H1 (cell line): ENCODE measurements around the gene URAD. TPM values are rescaled to one million over a fixed set of nuclear protein-coding genes. Genes with fewer than 3 reads are reported as not detected.

ENCODE experiments used
- CTCF ChIA-PET: fragments of 300-600 bp; sonication (Branson Sonifier 250); formaldehyde crosslinking; loops from one replicate; lab custom pipeline; 2021; ENCODE audit not compliant: partially characterized antibody; lab: Charles Lee
- POLR2A ChIA-PET: fragments of 300-600 bp; sonication (Branson Sonifier 250); formaldehyde crosslinking; loops from one replicate; lab custom pipeline; 2021; ENCODE audit warnings: inconsistent platforms; ENCODE audit not compliant: partially characterized antibody; lab: Charles Lee
- DNase-seq, 2 experiments: peaks; one replicate each; pipeline versions ENCODE4 v3.0.0 to v3.0.0-alpha.2; 2010 to 2022; ENCODE audit warnings: low spot score in 2 of 2, low read depth in 1 of 2, mixed read lengths in 1 of 2
- FAIRE-seq: peaks from 2 replicates; lab custom pipeline; 2011; peaks lifted over from hg19 to GRCh38; lab: Jason Lieb, UNC
- H2AFZ ChIP-seq: 2 replicates; pipeline ENCODE4 v1.8.1; 2012; ENCODE audit warnings: low read length, inconsistent platforms
- H2AK5ac ChIP-seq: 2 replicates; pipeline ENCODE4 v1.6.1; 2013; ENCODE audit warnings: low read depth, low read length
- H2BK120ac ChIP-seq: replicated peaks from 2 replicates; pipeline ENCODE3; 2013; ENCODE audit warnings: low read depth, low read length, inconsistent platforms
- H2BK12ac ChIP-seq: 2 replicates; pipeline ENCODE4 v1.6.1; 2013; ENCODE audit warnings: low read depth, low read length
- H2BK15ac ChIP-seq: 2 replicates; pipeline ENCODE4 v1.6.1; 2013; ENCODE audit warnings: low read length
- H2BK20ac ChIP-seq: 2 replicates; pipeline ENCODE4 v1.6.1; 2013; ENCODE audit warnings: low read length
- H2BK5ac ChIP-seq: 2 replicates; pipeline ENCODE4 v1.6.1; 2013; ENCODE audit warnings: low read depth, low read length
- H3K14ac ChIP-seq: 2 replicates; pipeline ENCODE4 v1.6.1; 2013; ENCODE audit warnings: inconsistent platforms; ENCODE audit not compliant: insufficient read length
- H3K18ac ChIP-seq: 2 replicates; pipeline ENCODE4 v1.6.1; 2013; ENCODE audit warnings: low read length; ENCODE audit errors: extremely low read depth
- H3K23ac ChIP-seq: 2 replicates; pipeline ENCODE4 v1.6.1; 2013; ENCODE audit warnings: inconsistent platforms; ENCODE audit not compliant: insufficient read length
- H3K23me2 ChIP-seq: 2 replicates; pipeline ENCODE4 v1.6.1; 2013; ENCODE audit warnings: low read depth, low read length
- H3K27ac ChIP-seq: 2 replicates; pipeline ENCODE4 v1.6.1; 2011; ENCODE audit warnings: low read depth, low read length, inconsistent platforms
- H3K27me3 ChIP-seq, 4 experiments: replicated peaks in 1 of 4; 1 replicate in 1 of 4; 2 replicates in 3 of 4; pipeline versions ENCODE4 v1.6.1 to v1.8.1; 2011 to 2013; ENCODE audit warnings: low read length in 3 of 4, mild to moderate bottlenecking in 3 of 4, inconsistent platforms in 2 of 4, mixed read lengths in 2 of 4, moderate library complexity in 1 of 4; ENCODE audit not compliant: control insufficient read depth in 3 of 4, insufficient read depth in 3 of 4; ENCODE audit errors: extremely low read depth in 1 of 4
- H3K36me3 ChIP-seq, 4 experiments: 2 replicates each; pipeline versions ENCODE4 v1.6.1 to v1.8.1; 2011 to 2013; ENCODE audit warnings: mild to moderate bottlenecking in 4 of 4, low read length in 3 of 4, moderate library complexity in 2 of 4, control low read depth in 1 of 4, inconsistent platforms in 1 of 4; ENCODE audit not compliant: insufficient read depth in 4 of 4, control insufficient read depth in 2 of 4
- H3K4ac ChIP-seq: replicated peaks from 2 replicates; pipeline ENCODE3; 2013; ENCODE audit warnings: low read length, low read depth, mixed read lengths, inconsistent platforms; ENCODE audit not compliant: insufficient read length
- H3K4me1 ChIP-seq, 4 experiments: replicated peaks in 1 of 4; 1 replicate in 1 of 4; 2 replicates in 3 of 4; pipeline versions ENCODE4 v1.6.1 to v1.8.1; 2011 to 2013; ENCODE audit warnings: low read length in 3 of 4, inconsistent platforms in 2 of 4, mixed read lengths in 1 of 4; ENCODE audit not compliant: insufficient read depth in 4 of 4, control insufficient read depth in 3 of 4
- H3K4me2 ChIP-seq, 2 experiments: 2 replicates each; pipeline versions ENCODE4 v1.6.1 to v1.8.1; 2011 to 2013; ENCODE audit warnings: low read depth in 2 of 2, low read length in 2 of 2, control low read depth in 1 of 2, inconsistent platforms in 1 of 2, mild to moderate bottlenecking in 1 of 2; ENCODE audit not compliant: insufficient read depth in 1 of 2
- H3K4me3 ChIP-seq, 4 experiments: fragments of 200-600, 300-600 bp in 1 of 4; sonication (generic), shearing (Covaris generic), sonication (Bioruptor Twin) in 1 of 4; 2 replicates each; pipeline versions ENCODE4 v1.5.1 to v1.8.1; 2011 to 2016; ENCODE audit warnings: low read length in 4 of 4, low read depth in 3 of 4, control low read depth in 2 of 4, inconsistent platforms in 2 of 4, mild to moderate bottlenecking in 2 of 4, mixed read lengths in 1 of 4, moderate library complexity in 1 of 4; ENCODE audit not compliant: insufficient read depth in 2 of 4; ENCODE audit errors: extremely low read depth in 1 of 4
- H3K56ac ChIP-seq: replicated peaks from 2 replicates; pipeline ENCODE3; 2013; ENCODE audit warnings: low read depth, mild to moderate bottlenecking, mixed read lengths, low read length, inconsistent platforms; ENCODE audit not compliant: insufficient read length
- H3K79me1 ChIP-seq: 2 replicates; pipeline ENCODE4 v1.6.1; 2013; ENCODE audit warnings: low read depth, low read length, control low read depth
- H3K79me2 ChIP-seq, 2 experiments: 2 replicates each; pipeline versions ENCODE4 v1.6.1 to v1.8.1; 2012 to 2013; ENCODE audit warnings: low read length in 2 of 2, mild to moderate bottlenecking in 2 of 2, inconsistent platforms in 1 of 2; ENCODE audit not compliant: insufficient read depth in 2 of 2, control insufficient read depth in 1 of 2
- H3K9ac ChIP-seq, 4 experiments: replicated peaks in 1 of 4; 1 replicate in 1 of 4; 2 replicates in 3 of 4; pipeline versions ENCODE4 v1.6.1 to v1.8.1; 2011 to 2013; ENCODE audit warnings: low read depth in 3 of 4, low read length in 3 of 4, control low read depth in 2 of 4, mild to moderate bottlenecking in 2 of 4, moderate library complexity in 2 of 4, inconsistent platforms in 1 of 4; ENCODE audit errors: extremely low read depth in 1 of 4
- H3K9me3 ChIP-seq, 2 experiments: 2 replicates each; pipeline versions ENCODE4 v1.6.1 to v1.8.1; 2012 to 2013; ENCODE audit warnings: mild to moderate bottlenecking in 2 of 2, moderate library complexity in 2 of 2, control low read depth in 1 of 2, inconsistent platforms in 1 of 2, low read depth in 1 of 2, low read length in 1 of 2, mixed read lengths in 1 of 2; ENCODE audit not compliant: insufficient read depth in 2 of 2
- H4K20me1 ChIP-seq, 2 experiments: replicated peaks in 1 of 2; 2 replicates each; pipeline versions ENCODE3 to v1.8.1; 2011 to 2013; ENCODE audit warnings: inconsistent platforms in 2 of 2, low read length in 2 of 2, mild to moderate bottlenecking in 1 of 2; ENCODE audit not compliant: insufficient read depth in 2 of 2, control insufficient read depth in 1 of 2
- H4K5ac ChIP-seq: 2 replicates; pipeline ENCODE4 v1.6.1; 2013; ENCODE audit warnings: low read length, low read depth, mixed read lengths, inconsistent platforms; ENCODE audit not compliant: insufficient read length
- H4K8ac ChIP-seq: 2 replicates; pipeline ENCODE4 v1.8.0; 2013; ENCODE audit warnings: mild to moderate bottlenecking, moderate library complexity, low read length, inconsistent platforms; ENCODE audit not compliant: insufficient read depth; ENCODE audit errors: extremely low read depth
- H4K91ac ChIP-seq: replicated peaks from 2 replicates; pipeline ENCODE3; 2013; ENCODE audit warnings: low read length, mixed read lengths, inconsistent platforms; ENCODE audit not compliant: insufficient read length
- BACH1 ChIP-seq: IDR thresholded peaks from 2 replicates; pipeline ENCODE4 v1.6.1; 2012; ENCODE audit warnings: low read length, improper control_type of control experiment
- BCL11A ChIP-seq, 2 experiments: IDR thresholded peaks; one replicate each; pipeline ENCODE4 v1.6.1; 2011; ENCODE audit warnings: low read depth in 2 of 2, low read length in 2 of 2, mild to moderate bottlenecking in 2 of 2
- CTBP2 ChIP-seq: IDR thresholded peaks from 2 replicates; pipeline ENCODE4 v1.7.0; 2011; ENCODE audit warnings: borderline replicate concordance, mild to moderate bottlenecking, moderate library complexity, mixed read lengths, low read length; ENCODE audit not compliant: insufficient read depth, insufficient read length
- GABPA ChIP-seq: IDR thresholded peaks from 2 replicates; pipeline ENCODE4 v1.6.1; 2011; ENCODE audit warnings: mild to moderate bottlenecking, low read length, moderate library complexity, borderline replicate concordance; ENCODE audit not compliant: insufficient read depth
- JUN ChIP-seq: IDR thresholded peaks from 2 replicates; pipeline ENCODE4 v1.6.1; 2011; ENCODE audit warnings: low read depth, mild to moderate bottlenecking, improper control_type of control experiment, low read length
- WGBS, 2 experiments: shearing (Covaris generic) in 1 of 2; methylation state at CpG; one replicate each; pipeline versions ENCODE4 v1.1.6 to v1.1.7; 2013 to 2015; ENCODE audit warnings: low lambda C conversion rate in 2 of 2, mixed read lengths in 2 of 2, inconsistent platforms in 1 of 2, low coverage in 1 of 2, missing lambda C conversion rate in 1 of 2; ENCODE audit not compliant: insufficient replicate concordance in 2 of 2, insufficient coverage in 1 of 2, insufficient read length in 1 of 2; ENCODE audit errors: extremely low coverage in 1 of 2, missing lambda C conversion rate in 1 of 2; 5-methylcytosine and 5-hydroxymethylcytosine counted together
- polyA plus RNA-seq, 7 experiments: library from polyadenylated mRNA; depleted of rRNA in 3 of 7; stranded (reverse) in 5 of 7; unstranded in 2 of 7; fragments of >200 nt in 5 of 7; fragments of 200-250 nt in 2 of 7; gene quantifications; 1 replicate in 5 of 7; 2 replicates in 1 of 7; 4 replicates in 1 of 7; pipeline versions ENCODE4 v1.2.1 to v1.2.3, GENCODE V29; 2011 to 2013; ENCODE audit warnings: missing spikeins in 2 of 7, mixed read lengths in 2 of 7
- total RNA-seq: library from RNA; stranded (reverse); fragmentation: NEBNext Ultra II Directional; extraction: Animal tissue kit (Norgen Biotek cat#: 25700); gene quantifications from 2 replicates; pipeline ENCODE4 v1.2.1, GENCODE V29; 2021
- TF ChIP-seq, protein P1 (sequence below): IDR thresholded peaks from 2 replicates; pipeline ENCODE4 v1.6.1; 2012; ENCODE audit warnings: inconsistent platforms
- TF ChIP-seq, protein P2 (sequence below): IDR thresholded peaks from 2 replicates; pipeline ENCODE4 v1.6.1; 2012; ENCODE audit warnings: low read length, inconsistent platforms
- TF ChIP-seq, protein P3 (sequence below), 3 experiments: IDR thresholded peaks; 1 replicate in 2 of 3; 2 replicates in 1 of 3; pipeline versions ENCODE4 v1.5.1 to v1.6.1; 2011; ENCODE audit warnings: low read length in 3 of 3, mild to moderate bottlenecking in 3 of 3, inconsistent platforms in 2 of 3, low read depth in 1 of 3, moderate library complexity in 1 of 3; ENCODE audit not compliant: insufficient read depth in 1 of 3; ENCODE audit errors: control extremely low read depth in 1 of 3

The URAD gene
- total and polyA plus RNA-seq, 2 of the 8 experiments (the other 6 are each of a cell fraction or from before 2014, with no cell fraction given): not detected

DNA sequence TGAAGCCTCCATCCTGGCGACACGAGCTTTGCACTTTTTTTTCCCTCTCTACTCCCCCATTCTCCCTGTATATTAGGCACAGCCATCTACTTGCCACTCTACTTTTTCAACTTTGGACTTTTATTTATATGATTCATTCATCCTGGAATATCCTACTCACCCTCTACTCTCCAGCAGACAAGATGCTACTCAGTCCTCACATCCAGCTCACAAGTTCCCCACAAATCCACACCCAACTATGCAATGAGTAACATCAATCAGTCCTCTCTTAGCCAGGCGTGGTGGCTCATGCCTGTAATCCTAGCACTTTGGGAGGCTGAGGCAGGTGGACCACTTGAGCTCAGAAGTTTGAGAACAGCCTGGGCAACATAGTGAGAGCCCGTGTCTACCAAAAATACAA lies 23.9 kb upstream of the URAD start:
- no peaks in the 10 kb centered on the region for H3K27me3 ChIP-seq
- H2AFZ ChIP-seq: no peak overlapping the region
- H4K20me1 ChIP-seq: no peaks in the 10 kb centered on the region
- H3K9me3 ChIP-seq: no peaks in the 10 kb centered on the region
- H3K4me3 ChIP-seq: no peak overlapping the region
- no peak overlapping the region for H2BK120ac ChIP-seq
- H2BK12ac ChIP-seq: no peak overlapping the region
- H3K4me2 ChIP-seq: no peak overlapping the region
- DNase-seq: no peak
- H3K18ac ChIP-seq: no peak overlapping the region
- no peak overlapping the region for H3K23ac ChIP-seq
- no peak overlapping the region for H2BK5ac ChIP-seq
- H3K36me3 ChIP-seq: no peaks in the 10 kb centered on the region
- H3K23me2 ChIP-seq: no peaks in the 10 kb centered on the region
- peak overlapping the region; percentile 32 for H3K4ac ChIP-seq
- H2BK20ac ChIP-seq: no peak overlapping the region
- no peaks in the 10 kb centered on the region for H3K79me2 ChIP-seq
- no peak overlapping the region for H3K56ac ChIP-seq
- CTCF ChIA-PET: interaction anchor here (0.6 to 1.1 kb wide), 2 partner anchors 11 to 18 kb away, joined by 3 to 4 read pairs; no protein-coding TSS in a partner anchor
- no peak for FAIRE-seq
- no peak overlapping the region for H2AK5ac ChIP-seq
- 96% methylated on average over 4 of the region's 4 CpGs; no CpG with 5 or more reads in 1 of the 2 experiments for WGBS, 2 experiments
- H3K9ac ChIP-seq: no peak overlapping the region
- no peaks in the 10 kb centered on the region for H3K79me1 ChIP-seq
- H4K8ac ChIP-seq: no peak overlapping the region
- POLR2A ChIA-PET: interaction anchor here (1.0 kb wide), 1 partner anchor 12 kb away, joined by 3 read pairs; no protein-coding TSS in a partner anchor
- no peak overlapping the region for H4K91ac ChIP-seq
- H3K14ac ChIP-seq: no peak overlapping the region
- H3K27ac ChIP-seq: no peak overlapping the region
- H3K4me1 ChIP-seq: no peaks in the 10 kb centered on the region; a peak in 1 of 7 replicates
- H2BK15ac ChIP-seq: no peak overlapping the region
- H4K5ac ChIP-seq: no peak overlapping the region
- TF ChIP-seq CTBP2: no peak
- TF ChIP-seq, protein P1, sequence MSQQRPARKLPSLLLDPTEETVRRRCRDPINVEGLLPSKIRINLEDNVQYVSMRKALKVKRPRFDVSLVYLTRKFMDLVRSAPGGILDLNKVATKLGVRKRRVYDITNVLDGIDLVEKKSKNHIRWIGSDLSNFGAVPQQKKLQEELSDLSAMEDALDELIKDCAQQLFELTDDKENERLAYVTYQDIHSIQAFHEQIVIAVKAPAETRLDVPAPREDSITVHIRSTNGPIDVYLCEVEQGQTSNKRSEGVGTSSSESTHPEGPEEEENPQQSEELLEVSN: no peak
- no peak for TF ChIP-seq GABPA
- TF ChIP-seq BCL11A (IDR thresholded peaks at IDR 0.05; ENCODE audit: low read depth in 2 of 2, low read length in 2 of 2): no peak
- TF ChIP-seq, protein P2, sequence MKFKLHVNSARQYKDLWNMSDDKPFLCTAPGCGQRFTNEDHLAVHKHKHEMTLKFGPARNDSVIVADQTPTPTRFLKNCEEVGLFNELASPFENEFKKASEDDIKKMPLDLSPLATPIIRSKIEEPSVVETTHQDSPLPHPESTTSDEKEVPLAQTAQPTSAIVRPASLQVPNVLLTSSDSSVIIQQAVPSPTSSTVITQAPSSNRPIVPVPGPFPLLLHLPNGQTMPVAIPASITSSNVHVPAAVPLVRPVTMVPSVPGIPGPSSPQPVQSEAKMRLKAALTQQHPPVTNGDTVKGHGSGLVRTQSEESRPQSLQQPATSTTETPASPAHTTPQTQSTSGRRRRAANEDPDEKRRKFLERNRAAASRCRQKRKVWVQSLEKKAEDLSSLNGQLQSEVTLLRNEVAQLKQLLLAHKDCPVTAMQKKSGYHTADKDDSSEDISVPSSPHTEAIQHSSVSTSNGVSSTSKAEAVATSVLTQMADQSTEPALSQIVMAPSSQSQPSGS: no peak
- TF ChIP-seq BACH1: no peak
- TF ChIP-seq JUN: no peak
- TF ChIP-seq, protein P3, sequence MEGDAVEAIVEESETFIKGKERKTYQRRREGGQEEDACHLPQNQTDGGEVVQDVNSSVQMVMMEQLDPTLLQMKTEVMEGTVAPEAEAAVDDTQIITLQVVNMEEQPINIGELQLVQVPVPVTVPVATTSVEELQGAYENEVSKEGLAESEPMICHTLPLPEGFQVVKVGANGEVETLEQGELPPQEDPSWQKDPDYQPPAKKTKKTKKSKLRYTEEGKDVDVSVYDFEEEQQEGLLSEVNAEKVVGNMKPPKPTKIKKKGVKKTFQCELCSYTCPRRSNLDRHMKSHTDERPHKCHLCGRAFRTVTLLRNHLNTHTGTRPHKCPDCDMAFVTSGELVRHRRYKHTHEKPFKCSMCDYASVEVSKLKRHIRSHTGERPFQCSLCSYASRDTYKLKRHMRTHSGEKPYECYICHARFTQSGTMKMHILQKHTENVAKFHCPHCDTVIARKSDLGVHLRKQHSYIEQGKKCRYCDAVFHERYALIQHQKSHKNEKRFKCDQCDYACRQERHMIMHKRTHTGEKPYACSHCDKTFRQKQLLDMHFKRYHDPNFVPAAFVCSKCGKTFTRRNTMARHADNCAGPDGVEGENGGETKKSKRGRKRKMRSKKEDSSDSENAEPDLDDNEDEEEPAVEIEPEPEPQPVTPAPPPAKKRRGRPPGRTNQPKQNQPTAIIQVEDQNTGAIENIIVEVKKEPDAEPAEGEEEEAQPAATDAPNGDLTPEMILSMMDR (IDR thresholded peaks at IDR 0.05; ENCODE audit: control extremely low read depth in 1 of 3, insufficient read depth in 1 of 3, low read depth in 1 of 3, low read length in 3 of 3): no peak
